Testis (tissue), 3 donors: ENCODE results near the gene HOMER3. TPM values are rescaled to one million over a fixed set of nuclear protein-coding genes. Genes with fewer than 3 reads are reported as not detected.
A peak's percentile ranks its signal among the peaks of the same experiment; 100 is the strongest.

ENCODE experiments used
- DNase-seq: peaks from one replicate; pipeline ENCODE4 v3.0.0-alpha.2; 2019
- H3K27ac ChIP-seq, 2 donors: fragments of 200-600 bp; sonication (generic); one replicate each; pipeline ENCODE4 v1.5.1; 2019
- H3K27me3 ChIP-seq: fragments of 200-600 bp; sonication (generic); one replicate; pipeline ENCODE4 v1.5.1; 2019
- H3K36me3 ChIP-seq: fragments of 200-600 bp; sonication (generic); one replicate; pipeline ENCODE4 v1.5.1; 2017; ENCODE audit warnings: low read depth; ENCODE audit errors: missing control alignments
- H3K4me1 ChIP-seq: fragments of 200-600 bp; sonication (generic); one replicate; pipeline ENCODE4 v1.5.1; 2019
- H3K4me3 ChIP-seq, 2 donors: fragments of 200-600 bp; sonication (generic); one replicate each; pipeline ENCODE4 v1.5.1; 2017 to 2019
- H3K9me3 ChIP-seq: fragments of 200-600 bp; sonication (generic); one replicate; pipeline ENCODE4 v1.5.1; 2017
- CTCF ChIP-seq, 3 experiments: fragments of 450-650 bp in 2 of 3; fragments of 200-600 bp in 1 of 3; sonication (generic) in 1 of 3; IDR thresholded peaks; one replicate each; pipeline ENCODE4 v1.5.1; 2016 to 2019; ENCODE audit warnings: antibody characterized with exemption in 3 of 3, mild to moderate bottlenecking in 2 of 3, moderate library complexity in 1 of 3
- POLR2A ChIP-seq: fragments of 450-650 bp; IDR thresholded peaks from one replicate; pipeline ENCODE4 v1.6.1; 2017; ENCODE audit warnings: antibody characterized with exemption, mild to moderate bottlenecking, moderate library complexity
- WGBS, 2 donors: methylation state at CpG; one replicate each; pipeline ENCODE4 v1.1.5; 2018; 5-methylcytosine and 5-hydroxymethylcytosine counted together
- intact Hi-C: fragments of 100-400 bp; cut with DNase I; formaldehyde crosslinking; loops from one replicate; pipeline ENCODE4 v1.15.1; 2023; ENCODE audit warnings: low total_unique reads
- polyA plus RNA-seq: library from polyadenylated mRNA; stranded (reverse); fragments of 350-450 nt; fragmentation: Illumina TruSeq; extraction: RNeasy Lipid Tissue Mini Kit (QIAGEN cat#74804); gene quantifications from one replicate; pipeline ENCODE4 v1.2.3, GENCODE V29; 2014; ENCODE audit warnings: low read depth, low replicate concordance; ENCODE audit not compliant: insufficient read depth
- total RNA-seq, 2 donors: library from RNA; depleted of rRNA; stranded (reverse); fragments of >200 nt; gene quantifications; one replicate each; pipeline ENCODE4 v1.2.3, GENCODE V29; 2016

The HOMER3 gene
- total and polyA plus RNA-seq, 3 donors from 2014 or later = 19.9 to 39.6 (median 31.3) TPM

GRCh38 chr19:18922228-18922985, 18.6 kb downstream of the HOMER3 start:
- intact Hi-C loops = no loop called here
- Histone ChIP-seq H3K27ac (no peak overlapping the region), H3K9me3 (no peaks in the 10 kb centered on the region), H3K4me1 (peaks cover 17% of the 10 kb centered on the region), H3K36me3 (no peaks in the 10 kb centered on the region), H3K4me3 (no peak overlapping the region), H3K27me3 (no peaks in the 10 kb centered on the region)
- no peak for DNase-seq
- 84% methylated on average over 29 of the region's 29 CpGs; no CpG with 5 or more reads in 1 of the 2 donors for WGBS, 2 donors
- no peak for TF ChIP-seq POLR2A
- TF ChIP-seq CTCF (IDR thresholded peaks at IDR 0.05) = no peak

DNA sequence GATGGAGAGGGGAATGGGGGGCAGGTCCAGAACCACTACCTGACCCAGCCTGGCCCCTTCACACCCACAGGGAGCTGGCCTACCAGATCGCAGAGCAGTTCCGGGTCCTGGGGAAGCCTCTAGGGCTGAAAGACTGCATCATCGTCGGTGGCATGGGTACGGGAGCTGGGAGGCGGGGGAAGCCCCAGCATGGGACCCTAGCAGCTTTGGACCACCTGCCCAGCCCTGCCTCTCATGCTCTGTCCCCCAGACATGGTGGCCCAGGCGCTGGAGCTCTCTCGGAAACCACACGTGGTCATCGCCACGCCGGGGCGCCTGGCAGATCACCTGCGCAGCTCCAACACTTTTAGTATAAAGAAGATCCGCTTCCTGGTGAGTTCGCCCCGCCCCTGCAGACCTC, 19.4 kb downstream of the HOMER3 start:
- H3K27me3 ChIP-seq = no peaks in the 10 kb centered on the region
- intact Hi-C loops = no loop called here
- TF ChIP-seq POLR2A (no peak), CTCF (IDR thresholded peaks at IDR 0.05) (no peak)
- no peak for DNase-seq
- WGBS, 2 donors = 90 to 97% methylated on average over 6 to 17 of the region's 17 CpGs
- no peak overlapping the region for H3K4me3 ChIP-seq
- H3K9me3 ChIP-seq = no peaks in the 10 kb centered on the region
- H3K27ac ChIP-seq = no peak overlapping the region
- peaks cover 20% of the 10 kb centered on the region for H3K4me1 ChIP-seq
- no peaks in the 10 kb centered on the region for H3K36me3 ChIP-seq

DNA sequence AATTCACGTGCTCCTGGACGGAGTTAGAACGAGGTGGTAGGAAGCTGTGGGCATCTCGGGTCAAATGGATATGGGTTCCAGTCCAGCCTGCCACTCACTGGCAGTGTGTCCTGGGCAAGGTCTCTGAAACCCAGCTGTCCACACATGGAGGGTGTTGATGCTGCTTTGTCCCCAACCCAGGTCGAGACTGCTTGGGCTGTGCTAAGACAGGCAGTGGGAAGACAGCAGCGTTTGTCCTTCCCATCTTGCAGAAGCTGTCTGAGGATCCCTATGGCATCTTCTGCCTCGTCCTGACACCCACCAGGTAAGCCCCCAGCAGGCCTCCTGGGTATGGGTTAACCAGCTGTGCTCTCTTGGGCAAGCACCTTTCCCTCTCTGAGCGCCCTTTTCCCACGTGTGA, 20.6 kb downstream of the HOMER3 start:
- 47 to 54% methylated on average over 4 to 9 of the region's 9 CpGs for WGBS, 2 donors
- no peak overlapping the region for H3K27ac ChIP-seq

DNA sequence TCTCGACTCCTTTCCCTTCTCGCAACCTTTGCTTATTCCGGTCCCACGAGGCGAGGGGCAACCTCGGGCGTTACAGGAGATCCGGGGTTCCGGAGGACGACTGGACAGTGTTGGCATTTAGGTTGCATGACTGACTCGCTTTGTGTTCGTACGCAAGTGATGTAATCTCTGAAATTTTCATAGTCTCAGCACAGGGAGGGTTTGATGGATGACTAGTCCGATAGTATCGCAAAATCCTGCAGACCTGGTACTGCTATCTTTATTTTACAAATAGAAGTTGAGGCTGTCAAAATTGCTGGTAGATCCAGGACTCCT, 21.2 kb downstream of the HOMER3 start:
- 0 to 3% methylated on average over 15 of the region's 15 CpGs for WGBS, 2 donors
- no peaks in the 10 kb centered on the region for H3K36me3 ChIP-seq
- H3K27ac ChIP-seq = no peak overlapping the region
- TF ChIP-seq CTCF (IDR thresholded peaks at IDR 0.05) = no peak
- no peak for TF ChIP-seq POLR2A
- H3K27me3 ChIP-seq = no peaks in the 10 kb centered on the region
- no peak for DNase-seq
- peaks cover 20% of the 10 kb centered on the region for H3K4me1 ChIP-seq
- intact Hi-C loops = no loop called here
- H3K4me3 ChIP-seq = peak overlapping the region; percentile 81 to 82
- no peaks in the 10 kb centered on the region for H3K9me3 ChIP-seq

More for the DNA sequence above, 20.6 kb downstream of the HOMER3 start:
- peaks cover 20% of the 10 kb centered on the region for H3K4me1 ChIP-seq
- TF ChIP-seq CTCF (IDR thresholded peaks at IDR 0.05) = no peak
- no peak for TF ChIP-seq POLR2A
- H3K36me3 ChIP-seq = no peaks in the 10 kb centered on the region
- H3K27me3 ChIP-seq = no peaks in the 10 kb centered on the region
- no peak for DNase-seq
- no peaks in the 10 kb centered on the region for H3K9me3 ChIP-seq
- intact Hi-C loops = no loop called here
- H3K4me3 ChIP-seq = peak overlapping the region; percentile 81 to 82
